K562 (cell line): ENCODE data around the gene SLC16A4. TPM values are rescaled to one million over a fixed set of nuclear protein-coding genes. Genes with fewer than 3 reads are reported as not detected.

ENCODE experiments used
- ATF1 ChIP-seq, 2 experiments: fragments of 450-650 bp in 1 of 2; IDR thresholded peaks; 2 replicates each; pipeline ENCODE4 v1.6.1; 2016; ENCODE audit warnings: missing compliant biosample characterization in 1 of 2, missing genetic modification characterization in 1 of 2
- FOXO4 ChIP-seq: fragments of 450-650 bp; formaldehyde crosslinking; IDR thresholded peaks from 2 replicates; pipeline ENCODE4 v1.4.0; 2020; ENCODE audit warnings: mild to moderate bottlenecking, moderate library complexity
- HDAC8 ChIP-seq: fragments of 450-650 bp; IDR thresholded peaks from 2 replicates; pipeline ENCODE4 v1.6.1; 2016; ENCODE audit warnings: mild to moderate bottlenecking, missing genetic modification characterization, moderate library complexity, missing compliant biosample characterization
- KDM1A ChIP-seq, 2 experiments: fragments of 450-650 bp; IDR thresholded peaks; 2 replicates each; pipeline ENCODE4 v1.6.1; 2016; ENCODE audit warnings: mild to moderate bottlenecking in 2 of 2
- NCOA6 ChIP-seq: fragments of 450-650 bp; IDR thresholded peaks from 2 replicates; pipeline ENCODE4 v1.6.1; 2017; ENCODE audit warnings: mild to moderate bottlenecking
- PHB ChIP-seq: fragments of 250-450 bp; sonication (Bioruptor Pico); IDR thresholded peaks from 2 replicates; pipeline ENCODE4 v1.5.0; 2021
- POU5F1 ChIP-seq: fragments of 150-350 bp; IDR thresholded peaks from 2 replicates; pipeline ENCODE4 v1.6.1; 2014; ENCODE audit warnings: borderline replicate concordance, low read length, low read depth, mild to moderate bottlenecking; ENCODE audit not compliant: partially characterized antibody
- SMAD3 ChIP-seq: fragments of 450-650 bp; formaldehyde crosslinking; conservative IDR thresholded peaks from 2 replicates; pipeline ENCODE4 v1.4.0; 2020; ENCODE audit warnings: mild to moderate bottlenecking
- ZFX ChIP-seq: sonication (generic); formaldehyde crosslinking; IDR thresholded peaks from 2 replicates; pipeline ENCODE4 v1.8.0; 2022; ENCODE audit warnings: mild to moderate bottlenecking, missing genetic modification reagents, moderate library complexity
- ZNF384 ChIP-seq: IDR thresholded peaks from 2 replicates; pipeline ENCODE4 v1.6.1; 2012; ENCODE audit warnings: low read depth, low read length, improper control_type of control experiment
- ZSCAN29 ChIP-seq: fragments of 450-650 bp; IDR thresholded peaks from 2 replicates; pipeline ENCODE4 v1.6.1; 2017
- polyA plus RNA-seq, 8 experiments: library from polyadenylated mRNA; depleted of rRNA in 4 of 8; stranded (reverse) in 5 of 8; unstranded in 3 of 8; fragments of >200 nt; fragmentation: Nextera tagmentation in 2 of 8; fragmentation: Illumina TruSeq in 1 of 8; extraction: Ambion mirVana in 2 of 8; extraction: Trizol in 1 of 8; gene quantifications; 2 replicates each; pipeline versions ENCODE4 v1.2.1 to v1.2.3, GENCODE V29; 2011 to 2014; ENCODE audit warnings: inconsistent platforms in 1 of 8, missing spikeins in 1 of 8
- total RNA-seq, 7 experiments: library from RNA; depleted of rRNA in 6 of 7; stranded (reverse); fragments of >200 nt in 6 of 7; fragmentation: Illumina TruSeq in 2 of 7; extraction: Trizol in 2 of 7; gene quantifications; 2 replicates each; pipeline versions ENCODE4 v1.2.1 to v1.2.3, GENCODE V29; 2011 to 2021; ENCODE audit warnings: low replicate concordance in 1 of 7
- TF ChIP-seq, protein P1 (sequence below): fragments of 450-650 bp; IDR thresholded peaks from 2 replicates; pipeline ENCODE4 v1.6.1; 2016; ENCODE audit warnings: mild to moderate bottlenecking, moderate library complexity
- TF ChIP-seq, protein P2 (sequence below): fragments of 450-650 bp; IDR thresholded peaks from 2 replicates; pipeline ENCODE4 v1.6.1; 2016; ENCODE audit warnings: antibody characterized with exemption

The SLC16A4 gene
- total and polyA plus RNA-seq, 9 of the 15 experiments (the other 6 are each of a cell fraction or from before 2014, with no cell fraction given): 0.04 to 0.31 (median 0.18) TPM; not detected in 1

GRCh38 chr1:110338309-110338885 is 52.4 kb downstream of the SLC16A4 start (continued):
- TF ChIP-seq, protein P1, sequence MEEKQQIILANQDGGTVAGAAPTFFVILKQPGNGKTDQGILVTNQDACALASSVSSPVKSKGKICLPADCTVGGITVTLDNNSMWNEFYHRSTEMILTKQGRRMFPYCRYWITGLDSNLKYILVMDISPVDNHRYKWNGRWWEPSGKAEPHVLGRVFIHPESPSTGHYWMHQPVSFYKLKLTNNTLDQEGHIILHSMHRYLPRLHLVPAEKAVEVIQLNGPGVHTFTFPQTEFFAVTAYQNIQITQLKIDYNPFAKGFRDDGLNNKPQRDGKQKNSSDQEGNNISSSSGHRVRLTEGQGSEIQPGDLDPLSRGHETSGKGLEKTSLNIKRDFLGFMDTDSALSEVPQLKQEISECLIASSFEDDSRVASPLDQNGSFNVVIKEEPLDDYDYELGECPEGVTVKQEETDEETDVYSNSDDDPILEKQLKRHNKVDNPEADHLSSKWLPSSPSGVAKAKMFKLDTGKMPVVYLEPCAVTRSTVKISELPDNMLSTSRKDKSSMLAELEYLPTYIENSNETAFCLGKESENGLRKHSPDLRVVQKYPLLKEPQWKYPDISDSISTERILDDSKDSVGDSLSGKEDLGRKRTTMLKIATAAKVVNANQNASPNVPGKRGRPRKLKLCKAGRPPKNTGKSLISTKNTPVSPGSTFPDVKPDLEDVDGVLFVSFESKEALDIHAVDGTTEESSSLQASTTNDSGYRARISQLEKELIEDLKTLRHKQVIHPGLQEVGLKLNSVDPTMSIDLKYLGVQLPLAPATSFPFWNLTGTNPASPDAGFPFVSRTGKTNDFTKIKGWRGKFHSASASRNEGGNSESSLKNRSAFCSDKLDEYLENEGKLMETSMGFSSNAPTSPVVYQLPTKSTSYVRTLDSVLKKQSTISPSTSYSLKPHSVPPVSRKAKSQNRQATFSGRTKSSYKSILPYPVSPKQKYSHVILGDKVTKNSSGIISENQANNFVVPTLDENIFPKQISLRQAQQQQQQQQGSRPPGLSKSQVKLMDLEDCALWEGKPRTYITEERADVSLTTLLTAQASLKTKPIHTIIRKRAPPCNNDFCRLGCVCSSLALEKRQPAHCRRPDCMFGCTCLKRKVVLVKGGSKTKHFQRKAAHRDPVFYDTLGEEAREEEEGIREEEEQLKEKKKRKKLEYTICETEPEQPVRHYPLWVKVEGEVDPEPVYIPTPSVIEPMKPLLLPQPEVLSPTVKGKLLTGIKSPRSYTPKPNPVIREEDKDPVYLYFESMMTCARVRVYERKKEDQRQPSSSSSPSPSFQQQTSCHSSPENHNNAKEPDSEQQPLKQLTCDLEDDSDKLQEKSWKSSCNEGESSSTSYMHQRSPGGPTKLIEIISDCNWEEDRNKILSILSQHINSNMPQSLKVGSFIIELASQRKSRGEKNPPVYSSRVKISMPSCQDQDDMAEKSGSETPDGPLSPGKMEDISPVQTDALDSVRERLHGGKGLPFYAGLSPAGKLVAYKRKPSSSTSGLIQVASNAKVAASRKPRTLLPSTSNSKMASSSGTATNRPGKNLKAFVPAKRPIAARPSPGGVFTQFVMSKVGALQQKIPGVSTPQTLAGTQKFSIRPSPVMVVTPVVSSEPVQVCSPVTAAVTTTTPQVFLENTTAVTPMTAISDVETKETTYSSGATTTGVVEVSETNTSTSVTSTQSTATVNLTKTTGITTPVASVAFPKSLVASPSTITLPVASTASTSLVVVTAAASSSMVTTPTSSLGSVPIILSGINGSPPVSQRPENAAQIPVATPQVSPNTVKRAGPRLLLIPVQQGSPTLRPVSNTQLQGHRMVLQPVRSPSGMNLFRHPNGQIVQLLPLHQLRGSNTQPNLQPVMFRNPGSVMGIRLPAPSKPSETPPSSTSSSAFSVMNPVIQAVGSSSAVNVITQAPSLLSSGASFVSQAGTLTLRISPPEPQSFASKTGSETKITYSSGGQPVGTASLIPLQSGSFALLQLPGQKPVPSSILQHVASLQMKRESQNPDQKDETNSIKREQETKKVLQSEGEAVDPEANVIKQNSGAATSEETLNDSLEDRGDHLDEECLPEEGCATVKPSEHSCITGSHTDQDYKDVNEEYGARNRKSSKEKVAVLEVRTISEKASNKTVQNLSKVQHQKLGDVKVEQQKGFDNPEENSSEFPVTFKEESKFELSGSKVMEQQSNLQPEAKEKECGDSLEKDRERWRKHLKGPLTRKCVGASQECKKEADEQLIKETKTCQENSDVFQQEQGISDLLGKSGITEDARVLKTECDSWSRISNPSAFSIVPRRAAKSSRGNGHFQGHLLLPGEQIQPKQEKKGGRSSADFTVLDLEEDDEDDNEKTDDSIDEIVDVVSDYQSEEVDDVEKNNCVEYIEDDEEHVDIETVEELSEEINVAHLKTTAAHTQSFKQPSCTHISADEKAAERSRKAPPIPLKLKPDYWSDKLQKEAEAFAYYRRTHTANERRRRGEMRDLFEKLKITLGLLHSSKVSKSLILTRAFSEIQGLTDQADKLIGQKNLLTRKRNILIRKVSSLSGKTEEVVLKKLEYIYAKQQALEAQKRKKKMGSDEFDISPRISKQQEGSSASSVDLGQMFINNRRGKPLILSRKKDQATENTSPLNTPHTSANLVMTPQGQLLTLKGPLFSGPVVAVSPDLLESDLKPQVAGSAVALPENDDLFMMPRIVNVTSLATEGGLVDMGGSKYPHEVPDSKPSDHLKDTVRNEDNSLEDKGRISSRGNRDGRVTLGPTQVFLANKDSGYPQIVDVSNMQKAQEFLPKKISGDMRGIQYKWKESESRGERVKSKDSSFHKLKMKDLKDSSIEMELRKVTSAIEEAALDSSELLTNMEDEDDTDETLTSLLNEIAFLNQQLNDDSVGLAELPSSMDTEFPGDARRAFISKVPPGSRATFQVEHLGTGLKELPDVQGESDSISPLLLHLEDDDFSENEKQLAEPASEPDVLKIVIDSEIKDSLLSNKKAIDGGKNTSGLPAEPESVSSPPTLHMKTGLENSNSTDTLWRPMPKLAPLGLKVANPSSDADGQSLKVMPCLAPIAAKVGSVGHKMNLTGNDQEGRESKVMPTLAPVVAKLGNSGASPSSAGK: peak; percentile 97
- no peak for TF ChIP-seq KDM1A (IDR thresholded peaks at IDR 0.05)
- no peak for TF ChIP-seq ZSCAN29
- no peak for TF ChIP-seq POU5F1
- no peak for TF ChIP-seq FOXO4 (CRISPR knock-in tag)
- TF ChIP-seq ATF1 (CRISPR knock-in tag; IDR thresholded peaks at IDR 0.05): peak; percentile 52; the same call in 1 of the 2 replicates
- peak; percentile 96 for TF ChIP-seq ATF1 (tag; IDR thresholded peaks at IDR 0.05)
- peak; percentile 71 for TF ChIP-seq NCOA6
- TF ChIP-seq HDAC8 (tag): peak; percentile 74; the same call in 1 of the 2 replicates
- 0 out of 2 replicates have a peak, but pooled peaks have one; percentile 10 for TF ChIP-seq SMAD3 (CRISPR knock-in tag)
- peak; percentile 35; the same call in 1 of the 2 replicates for TF ChIP-seq PHB (CRISPR knock-in tag)
- TF ChIP-seq, protein P2, sequence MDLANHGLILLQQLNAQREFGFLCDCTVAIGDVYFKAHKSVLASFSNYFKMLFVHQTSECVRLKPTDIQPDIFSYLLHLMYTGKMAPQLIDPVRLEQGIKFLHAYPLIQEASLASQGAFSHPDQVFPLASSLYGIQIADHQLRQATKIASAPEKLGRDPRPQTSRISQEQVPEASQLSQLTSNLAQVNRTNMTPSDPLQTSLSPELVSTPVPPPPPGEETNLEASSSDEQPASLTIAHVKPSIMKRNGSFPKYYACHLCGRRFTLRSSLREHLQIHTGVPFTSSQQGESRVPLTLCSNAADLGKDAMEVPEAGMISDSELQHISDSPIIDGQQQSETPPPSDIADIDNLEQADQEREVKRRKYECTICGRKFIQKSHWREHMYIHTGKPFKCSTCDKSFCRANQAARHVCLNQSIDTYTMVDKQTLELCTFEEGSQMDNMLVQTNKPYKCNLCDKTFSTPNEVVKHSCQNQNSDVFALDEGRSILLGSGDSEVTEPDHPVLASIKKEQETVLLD: peak; percentile 70; the same call in 1 of the 2 replicates
- no peak for TF ChIP-seq ZNF384
- TF ChIP-seq ZFX (CRISPR knock-in tag): peak; percentile 89
